GM10248 (cell line): ENCODE data around the gene CFI.

Source experiments
- CTCF ChIA-PET: fragments of 300-600 bp; sonication (Branson Sonifier 250); formaldehyde crosslinking; extraction: SDS; loops from one replicate; lab custom pipeline; 2021; ENCODE audit warnings: antibody characterized with exemption; lab: Yijun Ruan, JAX
- POLR2A ChIA-PET: fragments of 350-650 bp; sonication (Branson Sonifier 250); formaldehyde crosslinking; extraction: SDS; loops from one replicate; lab custom pipeline; 2020; ENCODE audit warnings: antibody characterized with exemption; lab: Yijun Ruan, JAX
- DNase-seq: peaks from one replicate; pipeline ENCODE4 v3.0.0; 2012; ENCODE audit errors: extremely low spot score
- TF ChIP-seq, protein P1 (sequence below): IDR thresholded peaks from 2 replicates; pipeline ENCODE4 v1.5.1; 2012; ENCODE audit warnings: mild to moderate bottlenecking, low read depth; ENCODE audit errors: extremely low read depth, missing control alignments, control extremely low read depth

CFI gene

DNA sequence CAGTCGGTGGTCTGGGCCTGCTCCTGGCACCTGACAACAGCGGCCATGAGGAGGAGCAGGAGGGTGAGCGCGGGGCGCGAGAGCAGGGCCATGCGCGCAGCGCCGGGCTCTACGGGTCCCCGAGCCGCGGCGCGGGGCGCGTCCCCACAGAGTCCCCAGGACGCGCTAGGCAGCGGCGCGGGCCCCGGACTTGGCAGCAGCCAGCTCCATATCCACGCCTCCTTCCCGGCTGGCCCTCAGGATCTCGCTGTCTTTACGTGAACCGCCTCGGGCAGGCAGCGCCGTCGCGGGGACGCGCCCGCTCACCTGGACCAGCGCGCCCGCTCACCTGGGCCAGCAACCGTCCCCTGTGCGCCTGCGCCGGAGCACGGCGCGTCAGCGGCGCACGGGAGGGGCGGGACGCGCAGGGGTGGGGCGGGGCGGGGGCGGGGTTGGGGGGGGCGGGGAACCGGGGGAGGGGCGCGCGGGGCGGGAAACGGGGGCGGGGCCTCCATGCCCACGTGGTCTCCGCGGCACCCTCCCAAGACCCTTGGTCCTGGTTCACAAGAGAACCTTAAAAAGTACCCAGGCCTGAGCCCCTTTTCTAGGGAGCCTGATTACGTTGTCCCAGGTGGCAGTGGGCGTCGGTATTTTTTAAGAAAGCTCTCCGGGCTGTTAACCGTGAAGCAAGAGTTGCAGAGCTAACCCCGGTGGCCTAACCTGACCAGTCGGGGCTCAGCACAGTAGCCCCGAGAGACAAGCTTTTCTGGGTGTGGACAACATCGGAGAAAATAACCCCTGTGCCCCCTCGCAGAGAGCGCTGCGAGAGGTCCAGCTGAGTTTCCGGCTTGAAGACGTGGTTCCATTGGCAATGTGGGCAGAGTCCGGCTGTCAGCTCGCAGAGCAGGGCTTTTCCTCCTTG lies 71.8 kb downstream of the CFI start, which contains the start of gene PLA2G12A:
Gene PLA2G12A (minus strand): TSS at position 353 of the 901 bp plus-strand sequence. CDS start 261 bp downstream, at position 92.
- ChIA-PET POLR2A (no interaction called here), CTCF (interaction anchor here (1.3 to 3.2 kb wide), 7 partner anchors 10 to 29 kb away, joined by 3 to 16 read pairs (median 5); partner anchors contain the start of gene CASP6)
- TF ChIP-seq, protein P1, sequence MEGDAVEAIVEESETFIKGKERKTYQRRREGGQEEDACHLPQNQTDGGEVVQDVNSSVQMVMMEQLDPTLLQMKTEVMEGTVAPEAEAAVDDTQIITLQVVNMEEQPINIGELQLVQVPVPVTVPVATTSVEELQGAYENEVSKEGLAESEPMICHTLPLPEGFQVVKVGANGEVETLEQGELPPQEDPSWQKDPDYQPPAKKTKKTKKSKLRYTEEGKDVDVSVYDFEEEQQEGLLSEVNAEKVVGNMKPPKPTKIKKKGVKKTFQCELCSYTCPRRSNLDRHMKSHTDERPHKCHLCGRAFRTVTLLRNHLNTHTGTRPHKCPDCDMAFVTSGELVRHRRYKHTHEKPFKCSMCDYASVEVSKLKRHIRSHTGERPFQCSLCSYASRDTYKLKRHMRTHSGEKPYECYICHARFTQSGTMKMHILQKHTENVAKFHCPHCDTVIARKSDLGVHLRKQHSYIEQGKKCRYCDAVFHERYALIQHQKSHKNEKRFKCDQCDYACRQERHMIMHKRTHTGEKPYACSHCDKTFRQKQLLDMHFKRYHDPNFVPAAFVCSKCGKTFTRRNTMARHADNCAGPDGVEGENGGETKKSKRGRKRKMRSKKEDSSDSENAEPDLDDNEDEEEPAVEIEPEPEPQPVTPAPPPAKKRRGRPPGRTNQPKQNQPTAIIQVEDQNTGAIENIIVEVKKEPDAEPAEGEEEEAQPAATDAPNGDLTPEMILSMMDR, result no peak
- peak; percentile 93 for DNase-seq

DNA sequence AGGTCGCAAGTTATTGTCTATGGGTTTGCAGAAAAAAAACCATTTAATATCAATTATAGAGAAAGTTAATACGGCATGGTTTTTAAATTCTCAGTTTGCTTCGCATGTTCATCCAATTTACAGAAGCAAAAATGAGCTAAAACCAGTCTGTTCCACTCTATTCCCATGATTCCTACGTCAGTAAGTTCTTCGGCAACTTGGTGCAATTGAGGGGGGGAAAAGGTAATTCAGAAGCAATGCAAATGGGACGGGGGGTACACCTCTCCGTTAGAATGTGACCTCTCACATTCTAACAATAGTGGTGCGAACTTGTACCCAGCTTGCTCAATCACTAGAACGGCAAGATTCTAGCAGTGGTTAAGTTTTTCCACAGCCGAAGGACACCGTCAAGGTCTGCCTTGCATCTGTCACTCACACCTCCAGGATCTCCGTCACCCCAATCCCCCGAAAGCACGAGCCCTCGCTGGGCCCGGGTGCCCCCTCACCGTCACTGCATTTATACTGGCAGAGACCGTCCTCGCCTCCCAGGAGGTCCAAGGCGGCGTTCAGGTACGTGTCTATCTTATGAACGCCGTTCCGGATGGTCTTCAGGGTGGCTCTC lies 72.6 kb downstream of the CFI start:
- CTCF ChIA-PET, result interaction anchor here (1.5 to 3.2 kb wide), 3 partner anchors 16 to 28 kb away, joined by 3 to 16 read pairs (median 4); partner anchors contain the start of gene CASP6
- POLR2A ChIA-PET, result no interaction called here
- no peak for DNase-seq
- TF ChIP-seq, protein P1, result no peak

- CTCF ChIA-PET, result interaction anchor here (1.8 kb wide), 1 partner anchor 27 kb away, joined by 4 read pairs; no protein-coding TSS in a partner anchor
- POLR2A ChIA-PET, result no interaction called here
- DNase-seq, result no peak
- TF ChIP-seq, protein P1, result no peak
Measured at GRCh38 chr4:109728385-109728784, 73.4 kb downstream of the CFI start.

- ChIA-PET POLR2A (no interaction called here), CTCF (interaction anchor here (1.1 kb wide), 1 partner anchor 290 kb away, joined by 3 read pairs; no protein-coding TSS in a partner anchor)
- TF ChIP-seq, protein P1, result no peak
- DNase-seq, result no peak
Measured at GRCh38 chr4:109723110-109723509, 78.7 kb downstream of the CFI start.

DNA sequence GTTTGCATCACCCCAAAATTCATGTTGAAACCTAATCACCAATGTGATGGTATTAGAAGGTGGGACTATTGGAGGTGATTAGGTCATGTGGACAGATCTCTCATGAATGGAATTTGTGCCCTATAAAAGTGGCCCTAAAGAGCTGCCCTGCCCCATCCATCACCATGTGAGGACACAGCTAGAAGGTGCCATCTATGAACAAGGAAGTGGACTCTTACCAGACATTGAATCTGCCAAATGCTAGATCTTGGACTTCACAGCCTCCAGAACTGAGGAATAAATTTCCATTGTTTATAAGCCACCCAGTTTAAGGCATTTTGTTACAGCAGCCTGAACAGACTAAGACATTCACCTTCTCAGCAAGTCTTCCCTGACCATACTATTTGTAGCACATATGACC lies 79.4 kb downstream of the CFI start:
- POLR2A ChIA-PET, result no interaction called here
- CTCF ChIA-PET, result no interaction called here
- no peak for DNase-seq
- TF ChIP-seq, protein P1, result no peak

- ChIA-PET CTCF (interaction anchor here (1.1 to 1.8 kb wide), 2 partner anchors 18 to 35 kb away, joined by 3 to 4 read pairs; partner anchors contain the start of gene CASP6), POLR2A (no interaction called here)
- DNase-seq, result no peak
- TF ChIP-seq, protein P1, result no peak
Measured at GRCh38 chr4:109721033-109721432, 80.8 kb downstream of the CFI start.
